NCI-H128 (cell line): Measurements from ENCODE around the gene FTCD.
"Not testable (repeated sequence)": the region's sequence is repeated elsewhere in the genome, so short reads cannot be mapped to it uniquely, and the experiment has no call there.

Source experiments
- DNase-seq: peaks from one replicate; lab custom pipeline; 2025; ENCODE audit not compliant: unreplicated experiment; lab: John Stamatoyannopoulos, UW

The FTCD gene

GRCh38 chr21:46188226-46189212 is 33.1 kb upstream of the FTCD start:
- DNase-seq: no peak

GRCh38 chr21:46187814-46188213 is 32.4 kb upstream of the FTCD start:
- DNase-seq: no peak

GRCh38 chr21:46187261-46187660 is 31.9 kb upstream of the FTCD start:
- no peak for DNase-seq

- DNase-seq: no peak
Observed at GRCh38 chr21:46185716-46186115, 30.3 kb upstream of the FTCD start.

GRCh38 chr21:46184625-46185555 is 29.5 kb upstream of the FTCD start:
- DNase-seq: no peak

- no peak for DNase-seq
Observed at GRCh38 chr21:46183910-46184624, 28.7 kb upstream of the FTCD start, which contains the start of gene SPATC1L. TSS of gene SPATC1L (minus strand) at chr21:46184459. CDS start at chr21:46182816, 1,643 bp downstream.

- not testable (repeated sequence) for DNase-seq
Observed at GRCh38 chr21:46183337-46183909, 28.0 kb upstream of the FTCD start.

- no peak for DNase-seq
Observed at GRCh38 chr21:46182548-46183336, 27.4 kb upstream of the FTCD start.

GRCh38 chr21:46181953-46182547 is 26.7 kb upstream of the FTCD start:
- no peak for DNase-seq

GRCh38 chr21:46181436-46181835 is 26.1 kb upstream of the FTCD start:
- DNase-seq: no peak

- DNase-seq: no peak
Observed at GRCh38 chr21:46180778-46181391, 25.5 kb upstream of the FTCD start.

GRCh38 chr21:46180079-46180722 is 24.8 kb upstream of the FTCD start:
- DNase-seq: no peak

- no peak for DNase-seq
Observed at GRCh38 chr21:46179708-46180078, 24.3 kb upstream of the FTCD start.

- DNase-seq: no peak
Observed at GRCh38 chr21:46178961-46179360, 23.6 kb upstream of the FTCD start.

- not testable (repeated sequence) for DNase-seq
Observed at GRCh38 chr21:46176443-46177129, 21.2 kb upstream of the FTCD start.

GRCh38 chr21:46173573-46173972 is 18.2 kb upstream of the FTCD start:
- DNase-seq: no peak

- DNase-seq: no peak
Observed at GRCh38 chr21:46172863-46173528, 17.6 kb upstream of the FTCD start.
